IMR-90 (cell line): Measurements from ENCODE around the gene CDR2. TPM values are rescaled to one million over a fixed set of nuclear protein-coding genes. Genes with fewer than 3 reads are reported as not detected.

Experiments
- ATAC-seq: fragments of 200-7000 bp; cut with Tn5 transposase; 2 replicates; pipeline ENCODE4 v1.9.1; 2020; ENCODE audit warnings: low read depth, mild to moderate bottlenecking, moderate library complexity
- BruUV-seq: library from RNA; stranded (reverse); fragments of 400-500 nt; replicated peaks from 2 replicates; lab custom pipeline; 2021; lab: Mats Ljungman, UMichigan
- CTCF ChIA-PET: fragments of 300-600 bp; formaldehyde crosslinking; extraction: SDS; loops from one replicate; lab custom pipeline; 2021; ENCODE audit warnings: antibody characterized with exemption; lab: Yijun Ruan, JAX
- POLR2A ChIA-PET: fragments of 300-600 bp; sonication (Branson Sonifier 250); formaldehyde crosslinking; loops from one replicate; lab custom pipeline; 2022; ENCODE audit warnings: antibody characterized with exemption; ENCODE audit not compliant: unreplicated experiment; lab: Charles Lee
- DNase-seq: peaks from one replicate; pipeline ENCODE4 v3.0.0; 2013
- H2AFZ ChIP-seq: replicated peaks from 2 replicates; pipeline ENCODE3; 2013; ENCODE audit warnings: low read length, mild to moderate bottlenecking; ENCODE audit not compliant: poor library complexity
- H2AK5ac ChIP-seq: 2 replicates; pipeline ENCODE4 v1.6.1; 2013; ENCODE audit warnings: low read depth, low read length, inconsistent platforms
- H2AK9ac ChIP-seq: replicated peaks from 2 replicates; pipeline ENCODE3; 2013; ENCODE audit warnings: mild to moderate bottlenecking, low read depth, low read length, moderate library complexity; ENCODE audit not compliant: poor library complexity
- H2BK120ac ChIP-seq: 2 replicates; pipeline ENCODE4 v1.6.1; 2013; ENCODE audit warnings: low read depth, low read length, inconsistent platforms
- H2BK15ac ChIP-seq: 3 replicates; pipeline ENCODE4 v1.6.1; 2013; ENCODE audit warnings: low read depth, low read length, inconsistent platforms
- H2BK20ac ChIP-seq: 2 replicates; pipeline ENCODE4 v1.6.1; 2013; ENCODE audit warnings: low read depth, mild to moderate bottlenecking, inconsistent platforms, low read length, moderate library complexity
- H2BK5ac ChIP-seq: 2 replicates; pipeline ENCODE4 v1.6.1; 2013; ENCODE audit warnings: mild to moderate bottlenecking, low read depth, low read length, inconsistent platforms; ENCODE audit not compliant: poor library complexity, severe bottlenecking
- H3K14ac ChIP-seq: replicated peaks from 2 replicates; pipeline ENCODE4 v1.6.1; 2013; ENCODE audit warnings: low read depth, low read length, inconsistent platforms
- H3K18ac ChIP-seq: 2 replicates; pipeline ENCODE4 v1.6.1; 2013; ENCODE audit warnings: low read depth, low read length, control low read depth
- H3K23ac ChIP-seq: 2 replicates; pipeline ENCODE4 v1.6.1; 2013; ENCODE audit warnings: low read depth, low read length, inconsistent platforms
- H3K27ac ChIP-seq: 2 replicates; pipeline ENCODE4 v1.5.1; 2013; ENCODE audit warnings: mild to moderate bottlenecking, control low read depth, low read length; ENCODE audit not compliant: insufficient read depth
- H3K27me3 ChIP-seq: 2 replicates; pipeline ENCODE4 v1.6.1; 2013; ENCODE audit warnings: low read length; ENCODE audit not compliant: control insufficient read depth, insufficient read depth
- H3K36me3 ChIP-seq: 2 replicates; pipeline ENCODE4 v1.6.1; 2013; ENCODE audit warnings: low read length, mixed read lengths; ENCODE audit not compliant: control insufficient read depth, insufficient read depth
- H3K4ac ChIP-seq: 2 replicates; pipeline ENCODE4 v1.6.1; 2013; ENCODE audit warnings: low read depth, low read length, inconsistent platforms
- H3K4me1 ChIP-seq: 2 replicates; pipeline ENCODE4 v1.6.1; 2013; ENCODE audit warnings: low read length, mixed read lengths; ENCODE audit not compliant: control insufficient read depth, insufficient read depth
- H3K4me2 ChIP-seq: 2 replicates; pipeline ENCODE4 v1.6.1; 2013; ENCODE audit warnings: low read depth, mild to moderate bottlenecking, control low read depth, low read length, moderate library complexity
- H3K4me3 ChIP-seq: 2 replicates; pipeline ENCODE4 v1.5.1; 2013; ENCODE audit warnings: low read depth, mild to moderate bottlenecking, control low read depth, low read length, moderate library complexity; ENCODE audit not compliant: insufficient read depth
- H3K56ac ChIP-seq: 2 replicates; pipeline ENCODE4 v1.6.1; 2013; ENCODE audit warnings: low read length, inconsistent platforms; ENCODE audit not compliant: insufficient read depth; ENCODE audit errors: extremely low read depth
- H3K79me1 ChIP-seq, 2 experiments: 2 replicates each; pipeline ENCODE4 v1.6.1; 2013; ENCODE audit warnings: low read length in 2 of 2, inconsistent platforms in 1 of 2, low read depth in 1 of 2
- H3K9ac ChIP-seq: 2 replicates; pipeline ENCODE4 v1.6.1; 2013; ENCODE audit warnings: low read depth, low read length, control low read depth
- H3K9me1 ChIP-seq: 2 replicates; pipeline ENCODE4 v1.6.1; 2013; ENCODE audit warnings: low read length, inconsistent platforms; ENCODE audit not compliant: insufficient read depth
- H3K9me3 ChIP-seq: 2 replicates; pipeline ENCODE4 v1.6.1; 2013; ENCODE audit warnings: low read length; ENCODE audit not compliant: control insufficient read depth, insufficient read depth
- H4K20me1 ChIP-seq: 2 replicates; pipeline ENCODE4 v1.6.1; 2013; ENCODE audit warnings: low read length, inconsistent platforms; ENCODE audit not compliant: insufficient read depth
- H4K5ac ChIP-seq: 2 replicates; pipeline ENCODE4 v1.6.1; 2013; ENCODE audit warnings: mild to moderate bottlenecking, low read depth, low read length, control low read depth
- H4K8ac ChIP-seq, 2 experiments: 2 replicates each; pipeline ENCODE4 v1.6.1; 2013; ENCODE audit warnings: low read depth in 2 of 2, low read length in 2 of 2, control low read depth in 1 of 2, inconsistent platforms in 1 of 2
- H4K91ac ChIP-seq: 2 replicates; pipeline ENCODE4 v1.6.1; 2013; ENCODE audit warnings: low read depth, low read length, inconsistent platforms; ENCODE audit not compliant: insufficient read depth
- BHLHE40 ChIP-seq: fragments of 150-350 bp; IDR thresholded peaks from 2 replicates; pipeline ENCODE4 v1.6.1; 2016; ENCODE audit warnings: mild to moderate bottlenecking, low read depth, low read length
- FOS ChIP-seq: fragments of 150-350 bp; IDR thresholded peaks from 2 replicates; pipeline ENCODE4 v1.6.1; 2016; ENCODE audit warnings: low read depth, low read length
- MAFK ChIP-seq: IDR thresholded peaks from 2 replicates; pipeline ENCODE4 v1.6.1; 2012; ENCODE audit warnings: low read depth, low read length, improper control_type of control experiment
- MXI1 ChIP-seq: IDR thresholded peaks from 2 replicates; pipeline ENCODE4 v1.6.1; 2012; ENCODE audit warnings: low read depth, mild to moderate bottlenecking, low read length, moderate library complexity, borderline replicate concordance
- NFE2L2 ChIP-seq: fragments of 150-350 bp; IDR thresholded peaks from 2 replicates; pipeline ENCODE4 v1.6.1; 2016; ENCODE audit warnings: low read depth, mild to moderate bottlenecking, low read length
- dilution Hi-C: fragments of 300-500 bp; cut with HindIII; formaldehyde crosslinking; loops from one replicate; pipeline ENCODE4 v1.14.3; 2018; ENCODE audit warnings: low sequenced_read_pairs; ENCODE audit not compliant: unreplicated experiment
- in situ Hi-C: fragments of 300-500 bp; cut with MboI; formaldehyde crosslinking; loops from 3 replicates; pipeline ENCODE4 v1.14.3; 2019; ENCODE audit warnings: low sequenced_read_pairs, inconsistent platforms, mixed read lengths
- intact Hi-C: fragments of 100-400 bp; cut with micrococcal nuclease; formaldehyde crosslinking; loops from 2 replicates; pipeline ENCODE4 v1.10.0; 2022
- polyA plus RNA-seq, 3 experiments: library from polyadenylated mRNA; depleted of rRNA; stranded (reverse); fragments of >200 nt; gene quantifications; 2 replicates each; pipeline ENCODE4 v1.2.3, GENCODE V29; 2012; ENCODE audit warnings: low replicate concordance in 1 of 3
- total RNA-seq: library from RNA; depleted of rRNA; stranded (reverse); fragments of >200 nt; gene quantifications from 2 replicates; pipeline ENCODE4 v1.2.3, GENCODE V29; 2012

Gene CDR2
- total and polyA plus RNA-seq, 2 of the 4 experiments (the other 2 are of a cell fraction) = 37.7 to 48.4 TPM

DNA sequence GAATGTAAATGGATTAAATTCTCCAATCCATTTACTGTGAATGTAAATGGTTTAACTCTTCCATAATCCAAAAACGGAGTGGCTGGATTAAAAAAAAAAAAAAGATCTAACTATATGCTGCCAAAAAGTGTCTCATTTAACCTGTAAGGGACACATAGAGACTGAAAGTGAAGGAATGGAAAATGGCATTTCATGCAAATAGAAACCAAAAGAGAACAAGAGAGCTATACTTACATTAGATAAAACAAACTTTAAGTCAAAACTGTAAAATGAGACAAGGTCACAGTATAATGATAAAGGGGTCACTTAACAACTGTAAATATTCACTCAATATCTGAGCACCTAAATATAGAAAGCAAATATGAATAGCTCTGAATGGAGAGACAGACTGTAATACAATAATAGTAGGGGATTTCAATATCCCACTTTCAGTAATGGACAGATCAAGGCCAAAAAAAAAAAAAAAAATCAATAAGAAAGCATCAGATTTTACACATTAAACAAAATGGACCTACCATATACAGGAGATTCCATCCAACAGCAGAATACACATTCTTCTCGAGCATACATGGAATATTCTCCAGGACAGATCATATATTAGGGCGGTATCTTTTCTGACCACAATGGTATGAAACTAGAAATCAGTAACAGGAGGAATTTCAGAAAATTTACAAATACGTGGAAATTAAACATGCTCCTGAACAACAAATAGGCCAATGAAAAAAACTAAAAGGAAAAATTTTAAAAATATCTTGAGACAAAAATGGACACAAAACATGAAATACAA lies 36.4 kb downstream of the CDR2 start (continued):
- no peak for TF ChIP-seq FOS

DNA sequence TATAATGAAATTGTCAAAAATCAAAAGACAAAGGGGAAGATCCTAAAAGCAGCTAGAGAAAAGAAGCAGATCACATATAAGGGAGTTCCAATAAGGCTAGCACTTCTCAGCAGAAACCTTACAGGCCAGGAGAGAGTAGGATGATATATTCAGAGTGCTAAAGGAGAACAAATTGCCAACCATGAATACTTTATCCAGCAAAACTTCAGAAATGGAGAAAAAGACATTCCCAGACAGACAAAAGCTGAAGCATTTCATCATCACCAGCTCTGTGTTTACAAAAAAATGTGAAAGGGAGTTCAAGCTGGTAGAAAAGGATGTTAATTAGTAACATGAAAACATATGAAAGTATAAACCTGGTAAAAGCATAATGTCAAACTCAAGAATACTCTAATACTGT lies 37.4 kb downstream of the CDR2 start:
- H2AK5ac ChIP-seq = no peak overlapping the region
- H2AFZ ChIP-seq = no peak overlapping the region
- H3K4me1 ChIP-seq = peaks cover 5% of the 10 kb centered on the region; the same call in 1 of the 2 replicates
- H3K14ac ChIP-seq = no peak overlapping the region
- peaks cover 3% of the 10 kb centered on the region; the same call in 1 of the 2 replicates for H3K9me3 ChIP-seq
- no peak overlapping the region for H3K9ac ChIP-seq
- no peak overlapping the region for H3K23ac ChIP-seq
- H4K20me1 ChIP-seq = peaks cover 18% of the 10 kb centered on the region
- H3K9me1 ChIP-seq = peaks cover 9% of the 10 kb centered on the region
- no peak overlapping the region for H2BK5ac ChIP-seq
- H4K91ac ChIP-seq = no peak overlapping the region
- intact Hi-C loops = no loop called here
- H4K8ac ChIP-seq = no peak overlapping the region
- H3K4ac ChIP-seq = no peak overlapping the region
- H3K18ac ChIP-seq = no peak overlapping the region
- BruUV-seq = no TSS peak
- H3K27ac ChIP-seq = no peak overlapping the region
- no peaks in the 10 kb centered on the region for H3K27me3 ChIP-seq
- dilution Hi-C loops = no loop called here
- no peak overlapping the region for H2BK20ac ChIP-seq
- H3K4me3 ChIP-seq = no peak overlapping the region
- H3K56ac ChIP-seq = no peak overlapping the region
- peaks cover 42% of the 10 kb centered on the region for H3K36me3 ChIP-seq
- no peak for ATAC-seq
- ChIA-PET CTCF (interaction anchor here (1.0 kb wide), 1 partner anchor 16 kb away, joined by 3 read pairs; no protein-coding TSS in a partner anchor), POLR2A (no interaction called here)
- H2BK120ac ChIP-seq = no peak overlapping the region
- no peak overlapping the region for H2AK9ac ChIP-seq
- in situ Hi-C loops = loop anchor here (25.0 kb wide), 1 partner anchor 1175 kb away; the partner anchor contains the start of genes DNAH3 and LDAF1
- DNase-seq = no peak
- H3K79me1 ChIP-seq = peaks cover 18 to 39% of the 10 kb centered on the region in 2 experiments
- TF ChIP-seq MXI1 (no peak), MAFK (no peak), BHLHE40 (no peak), NFE2L2 (no peak)
- no peak overlapping the region for H4K5ac ChIP-seq
- H3K4me2 ChIP-seq = no peak overlapping the region
- H2BK15ac ChIP-seq = no peak overlapping the region
